Panc1 (cell line): ENCODE measurements around the gene NOP53.

ENCODE experiments used
- POLR2AphosphoS5 ChIP-seq: IDR thresholded peaks from 2 replicates; pipeline ENCODE4 v1.6.1; 2012; ENCODE audit warnings: mild to moderate bottlenecking, low read depth, low read length, moderate library complexity
- TF ChIP-seq, protein P1 (sequence below): fragments of 450-650 bp; IDR thresholded peaks from 2 replicates; pipeline ENCODE4 v1.5.1; 2017; ENCODE audit warnings: mild to moderate bottlenecking
- TF ChIP-seq, protein P2 (sequence below), 2 experiments: IDR thresholded peaks; 2 replicates each; pipeline ENCODE4 v1.6.1; 2011 to 2012; ENCODE audit warnings: low read depth in 2 of 2, control low read depth in 1 of 2, low read length in 1 of 2, mild to moderate bottlenecking in 1 of 2, moderate library complexity in 1 of 2; ENCODE audit not compliant: insufficient read depth in 1 of 2

DNA sequence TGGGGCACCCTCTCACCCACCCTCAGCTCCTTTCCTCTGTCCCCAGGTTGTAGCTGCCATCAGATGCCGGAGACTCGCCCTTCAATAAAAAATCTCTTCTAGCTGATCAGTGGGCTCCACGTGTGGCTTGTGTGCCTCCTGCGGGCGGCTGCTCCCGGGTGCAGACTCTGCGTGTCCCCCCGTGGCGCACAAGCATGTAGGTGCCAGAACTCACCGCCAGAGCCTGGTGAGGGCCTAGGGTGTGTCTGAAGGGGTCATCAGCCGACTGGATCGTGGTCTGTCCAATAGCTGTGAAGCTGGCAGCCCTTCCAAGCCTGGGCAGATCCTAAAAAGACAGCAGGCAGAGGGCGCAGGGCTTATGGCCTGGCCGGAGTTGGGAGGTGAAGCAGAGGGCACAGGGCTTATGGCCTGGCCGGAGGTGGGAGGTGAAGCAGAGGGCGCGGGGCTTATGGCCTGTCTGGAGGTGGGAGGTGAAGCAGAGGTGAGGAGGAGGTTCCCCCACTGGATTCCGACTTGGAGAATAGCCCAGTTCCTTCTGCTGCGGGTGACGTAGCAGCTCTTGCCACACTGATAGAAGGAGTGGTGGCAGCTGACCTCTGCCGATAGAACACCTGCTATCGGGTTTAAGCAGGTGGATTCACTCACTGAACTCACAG lies 11.7 kb downstream of the NOP53 start:
- TF ChIP-seq, protein P1, sequence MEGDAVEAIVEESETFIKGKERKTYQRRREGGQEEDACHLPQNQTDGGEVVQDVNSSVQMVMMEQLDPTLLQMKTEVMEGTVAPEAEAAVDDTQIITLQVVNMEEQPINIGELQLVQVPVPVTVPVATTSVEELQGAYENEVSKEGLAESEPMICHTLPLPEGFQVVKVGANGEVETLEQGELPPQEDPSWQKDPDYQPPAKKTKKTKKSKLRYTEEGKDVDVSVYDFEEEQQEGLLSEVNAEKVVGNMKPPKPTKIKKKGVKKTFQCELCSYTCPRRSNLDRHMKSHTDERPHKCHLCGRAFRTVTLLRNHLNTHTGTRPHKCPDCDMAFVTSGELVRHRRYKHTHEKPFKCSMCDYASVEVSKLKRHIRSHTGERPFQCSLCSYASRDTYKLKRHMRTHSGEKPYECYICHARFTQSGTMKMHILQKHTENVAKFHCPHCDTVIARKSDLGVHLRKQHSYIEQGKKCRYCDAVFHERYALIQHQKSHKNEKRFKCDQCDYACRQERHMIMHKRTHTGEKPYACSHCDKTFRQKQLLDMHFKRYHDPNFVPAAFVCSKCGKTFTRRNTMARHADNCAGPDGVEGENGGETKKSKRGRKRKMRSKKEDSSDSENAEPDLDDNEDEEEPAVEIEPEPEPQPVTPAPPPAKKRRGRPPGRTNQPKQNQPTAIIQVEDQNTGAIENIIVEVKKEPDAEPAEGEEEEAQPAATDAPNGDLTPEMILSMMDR, result no peak
- TF ChIP-seq, protein P2, sequence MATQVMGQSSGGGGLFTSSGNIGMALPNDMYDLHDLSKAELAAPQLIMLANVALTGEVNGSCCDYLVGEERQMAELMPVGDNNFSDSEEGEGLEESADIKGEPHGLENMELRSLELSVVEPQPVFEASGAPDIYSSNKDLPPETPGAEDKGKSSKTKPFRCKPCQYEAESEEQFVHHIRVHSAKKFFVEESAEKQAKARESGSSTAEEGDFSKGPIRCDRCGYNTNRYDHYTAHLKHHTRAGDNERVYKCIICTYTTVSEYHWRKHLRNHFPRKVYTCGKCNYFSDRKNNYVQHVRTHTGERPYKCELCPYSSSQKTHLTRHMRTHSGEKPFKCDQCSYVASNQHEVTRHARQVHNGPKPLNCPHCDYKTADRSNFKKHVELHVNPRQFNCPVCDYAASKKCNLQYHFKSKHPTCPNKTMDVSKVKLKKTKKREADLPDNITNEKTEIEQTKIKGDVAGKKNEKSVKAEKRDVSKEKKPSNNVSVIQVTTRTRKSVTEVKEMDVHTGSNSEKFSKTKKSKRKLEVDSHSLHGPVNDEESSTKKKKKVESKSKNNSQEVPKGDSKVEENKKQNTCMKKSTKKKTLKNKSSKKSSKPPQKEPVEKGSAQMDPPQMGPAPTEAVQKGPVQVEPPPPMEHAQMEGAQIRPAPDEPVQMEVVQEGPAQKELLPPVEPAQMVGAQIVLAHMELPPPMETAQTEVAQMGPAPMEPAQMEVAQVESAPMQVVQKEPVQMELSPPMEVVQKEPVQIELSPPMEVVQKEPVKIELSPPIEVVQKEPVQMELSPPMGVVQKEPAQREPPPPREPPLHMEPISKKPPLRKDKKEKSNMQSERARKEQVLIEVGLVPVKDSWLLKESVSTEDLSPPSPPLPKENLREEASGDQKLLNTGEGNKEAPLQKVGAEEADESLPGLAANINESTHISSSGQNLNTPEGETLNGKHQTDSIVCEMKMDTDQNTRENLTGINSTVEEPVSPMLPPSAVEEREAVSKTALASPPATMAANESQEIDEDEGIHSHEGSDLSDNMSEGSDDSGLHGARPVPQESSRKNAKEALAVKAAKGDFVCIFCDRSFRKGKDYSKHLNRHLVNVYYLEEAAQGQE (IDR thresholded peaks at IDR 0.05; ENCODE audit: insufficient read depth in 1 of 2, low read depth in 2 of 2, low read length in 1 of 2), result no peak
- no peak for TF ChIP-seq POLR2AphosphoS5
